K562 (cell line): ENCODE results near the gene IGF2R. TPM values are rescaled to one million over a fixed set of nuclear protein-coding genes. Genes with fewer than 3 reads are reported as not detected.

ENCODE experiments used
- ATAC-seq: fragments of 200-7000 bp; cut with Tn5 transposase; 3 replicates; pipeline ENCODE4 v1.9.1; 2020; ENCODE audit warnings: moderate library complexity
- BruUV-seq: library from RNA; stranded (reverse); fragments of 400-500 nt; replicated peaks from 2 replicates; lab custom pipeline; 2021; lab: Mats Ljungman, UMichigan
- CTCF ChIA-PET: fragments of 300-600 bp; formaldehyde crosslinking; extraction: SDS; loops from one replicate; lab custom pipeline; 2021; ENCODE audit warnings: low intra/inter-chr PET ratio; lab: Yijun Ruan, JAX
- POLR2A ChIA-PET: fragments of 300-600, 350-650 bp; sonication (Branson Sonifier 250); formaldehyde crosslinking; extraction: SDS; loops from one replicate; lab custom pipeline; 2021; ENCODE audit warnings: antibody characterized with exemption, inconsistent platforms; lab: Yijun Ruan, JAX
- DNase-seq, 4 experiments: peaks; one replicate each; pipeline versions ENCODE4 v3.0.0 to v3.0.0-alpha.2; 2011 to 2018; ENCODE audit warnings: low spot score in 3 of 4, mixed read lengths in 3 of 4; ENCODE audit errors: extremely low read depth in 1 of 4
- FAIRE-seq: peaks from 2 replicates; lab custom pipeline; 2011; peaks lifted over from hg19 to GRCh38; lab: Jason Lieb, UNC
- H2AFZ ChIP-seq: 2 replicates; pipeline ENCODE4 v1.6.0; 2011; ENCODE audit warnings: low read depth, low read length, control low read depth, inconsistent platforms
- H3K27ac ChIP-seq: fragments of 200-600 bp; 3 replicates; pipeline ENCODE4 v1.8.0; 2011; ENCODE audit warnings: low read depth, mild to moderate bottlenecking, control low read depth, inconsistent platforms, low read length, moderate library complexity, mixed read lengths; ENCODE audit errors: extremely low read depth
- H3K27me3 ChIP-seq, 2 experiments: fragments of 300-600 bp in 1 of 2; 2 replicates in 1 of 2; 3 replicates in 1 of 2; pipeline versions ENCODE4 v1.6.0 to v1.8.0; 2011; ENCODE audit warnings: inconsistent platforms in 2 of 2, low read length in 2 of 2, mild to moderate bottlenecking in 1 of 2, mixed read lengths in 1 of 2, moderate library complexity in 1 of 2; ENCODE audit not compliant: control insufficient read depth in 2 of 2, insufficient read depth in 2 of 2
- H3K36me3 ChIP-seq: fragments of 300-600 bp; 3 replicates; pipeline ENCODE4 v1.8.0; 2011; ENCODE audit warnings: mild to moderate bottlenecking, low read length, inconsistent platforms; ENCODE audit not compliant: control insufficient read depth, insufficient read depth
- H3K4me1 ChIP-seq, 2 experiments: fragments of 200-600 bp in 1 of 2; replicated peaks in 1 of 2; 2 replicates in 1 of 2; 3 replicates in 1 of 2; pipeline versions ENCODE4 v1.5.1 to v1.8.0; 2011; ENCODE audit warnings: inconsistent platforms in 2 of 2, low read length in 2 of 2, mild to moderate bottlenecking in 1 of 2, mixed read lengths in 1 of 2, moderate library complexity in 1 of 2; ENCODE audit not compliant: control insufficient read depth in 2 of 2, insufficient read depth in 2 of 2
- H3K4me2 ChIP-seq: 2 replicates; pipeline ENCODE4 v1.6.1; 2011; ENCODE audit warnings: low read length, control low read depth, inconsistent platforms, mixed read lengths; ENCODE audit not compliant: insufficient read depth
- H3K4me3 ChIP-seq: fragments of 200-600 bp; sonication (generic), shearing (Covaris generic); 2 replicates; pipeline ENCODE4 v1.5.1; 2016; ENCODE audit warnings: control low read depth, inconsistent platforms
- H3K79me2 ChIP-seq: fragments of 200-600 bp; 3 replicates; pipeline ENCODE4 v1.8.0; 2011; ENCODE audit warnings: low read length, inconsistent platforms; ENCODE audit not compliant: control insufficient read depth, insufficient read depth
- H3K9ac ChIP-seq, 2 experiments: 2 replicates each; pipeline versions ENCODE4 v1.6.0 to v1.6.1; 2011; ENCODE audit warnings: low read depth in 2 of 2, low read length in 2 of 2, control low read depth in 1 of 2, inconsistent platforms in 1 of 2, mild to moderate bottlenecking in 1 of 2, mixed read lengths in 1 of 2; ENCODE audit not compliant: insufficient read depth in 1 of 2
- H3K9me1 ChIP-seq: one replicate; pipeline ENCODE4 v1.6.0; 2011; ENCODE audit warnings: inconsistent platforms, mild to moderate bottlenecking, low read length, moderate library complexity; ENCODE audit not compliant: control insufficient read depth, insufficient read depth
- H3K9me3 ChIP-seq: replicated peaks from 2 replicates; pipeline ENCODE4 v1.5.1; 2011; ENCODE audit warnings: low read depth, low read length, inconsistent platforms; ENCODE audit not compliant: control insufficient read depth, insufficient read depth
- H4K20me1 ChIP-seq: replicated peaks from 2 replicates; pipeline ENCODE4 v1.6.1; 2011; ENCODE audit warnings: low read length, inconsistent platforms, mixed read lengths; ENCODE audit not compliant: control insufficient read depth, insufficient read depth
- BHLHE40 ChIP-seq: IDR thresholded peaks from 2 replicates; pipeline ENCODE4 v1.6.1; 2011; ENCODE audit warnings: low read length, improper control_type of control experiment
- MLX ChIP-seq, 2 experiments: fragments of 450-650 bp in 1 of 2; sonication (generic) in 1 of 2; formaldehyde crosslinking; conservative IDR thresholded peaks; 2 replicates each; pipeline versions ENCODE4 v1.4.0 to v1.8.1; 2020 to 2022; ENCODE audit warnings: mild to moderate bottlenecking in 1 of 2, missing genetic modification reagents in 1 of 2
- NCOA4 ChIP-seq: fragments of 450-650 bp; IDR thresholded peaks from 2 replicates; pipeline ENCODE4 v1.6.1; 2018; ENCODE audit warnings: mild to moderate bottlenecking; ENCODE audit not compliant: partially characterized antibody
- PKNOX1 ChIP-seq: fragments of 450-650 bp; IDR thresholded peaks from 2 replicates; pipeline ENCODE4 v1.6.1; 2016
- WHSC1 ChIP-seq: IDR thresholded peaks from one replicate; pipeline ENCODE4 v1.6.1; 2012; ENCODE audit warnings: low read length, control low read depth, inconsistent platforms
- WGBS: fragments of 100-300 bp; shearing (Covaris generic); methylation state at CpG from one replicate; pipeline ENCODE4 v1.1.6; 2016; ENCODE audit warnings: low coverage, mixed read lengths; ENCODE audit not compliant: insufficient coverage; ENCODE audit errors: missing lambda C conversion rate; 5-methylcytosine and 5-hydroxymethylcytosine counted together
- in situ Hi-C: fragments of 300-500 bp; cut with MboI; formaldehyde crosslinking; loops from 4 replicates; pipeline ENCODE4 v1.15.0; 2018; ENCODE audit warnings: inconsistent platforms, mixed read lengths
- intact Hi-C: fragments of 100-400 bp; cut with micrococcal nuclease; formaldehyde crosslinking; loops from 2 replicates; pipeline ENCODE4 v1.14.2; 2022
- polyA plus RNA-seq, 8 experiments: library from polyadenylated mRNA; depleted of rRNA in 4 of 8; stranded (reverse) in 5 of 8; unstranded in 3 of 8; fragments of >200 nt; fragmentation: Nextera tagmentation in 2 of 8; fragmentation: Illumina TruSeq in 1 of 8; extraction: Ambion mirVana in 2 of 8; extraction: Trizol in 1 of 8; gene quantifications; 2 replicates each; pipeline versions ENCODE4 v1.2.1 to v1.2.3, GENCODE V29; 2011 to 2014; ENCODE audit warnings: inconsistent platforms in 1 of 8, missing spikeins in 1 of 8
- total RNA-seq, 7 experiments: library from RNA; depleted of rRNA in 6 of 7; stranded (reverse); fragments of >200 nt in 6 of 7; fragmentation: Illumina TruSeq in 2 of 7; extraction: Trizol in 2 of 7; gene quantifications; 2 replicates each; pipeline versions ENCODE4 v1.2.1 to v1.2.3, GENCODE V29; 2011 to 2021; ENCODE audit warnings: low replicate concordance in 1 of 7

Gene IGF2R
- total and polyA plus RNA-seq, 9 of the 15 experiments (the other 6 are each of a cell fraction or from before 2014, with no cell fraction given): 3.5 to 92.3 (median 34.5) TPM

- Histone ChIP-seq H3K9me3 (no peaks in the 10 kb centered on the region), H3K27me3 (no peaks in the 10 kb centered on the region), H3K9me1 (peaks cover 9% of the 10 kb centered on the region), H3K79me2 (peaks cover 100% of the 10 kb centered on the region), H3K4me2 (no peak overlapping the region), H4K20me1 (peaks cover 47% of the 10 kb centered on the region), H3K36me3 (peaks cover 2% of the 10 kb centered on the region; the same call in 1 of the 3 replicates), H3K9ac (peak overlapping the region in 1 of 2 experiments; percentile 38; a peak in 1 of 4 replicates), H3K27ac (peak overlapping the region; percentile 46; the same call in 2 of the 3 replicates), H3K4me3 (no peak overlapping the region), H3K4me1 (peaks cover 43 to 83% of the 10 kb centered on the region in 2 experiments), H2AFZ (no peak overlapping the region)
- intact Hi-C loops: loop anchor here (2.0 kb wide), 1 partner anchor 15 kb away; no protein-coding TSS in a partner anchor
- BruUV-seq: no TSS peak
- ChIA-PET POLR2A (interaction anchor here (0.7 to 2.0 kb wide), 2 partner anchors 10 to 15 kb away, joined by 3 to 7 read pairs; no protein-coding TSS in a partner anchor), CTCF (no interaction called here)
- ATAC-seq (no peak), DNase-seq (no peak), FAIRE-seq (no peak)
- in situ Hi-C loops: no loop called here
- TF ChIP-seq PKNOX1: peak; percentile 45
- TF ChIP-seq NCOA4: no peak
- TF ChIP-seq BHLHE40: peak; percentile 33; the same call in 1 of the 2 replicates
- peak; percentile 57 for TF ChIP-seq WHSC1
- no peak for TF ChIP-seq MLX (CRISPR knock-in tag; conservative IDR thresholded peaks at IDR 0.05)
- 72% methylated on average over 11 of the region's 11 CpGs for WGBS
Measured at GRCh38 chr6:159985296-159985945, 16.5 kb downstream of the IGF2R start.
